Activated CD8-positive, alpha-beta memory T cell treated with anti-CD3 and anti-CD28 coated beads, Interleukin-2, amount 50 U/mL, for 24 hours (primary cell): ENCODE measurements around the gene DENND5A.
A peak's percentile ranks its signal among the peaks of the same experiment; 100 is the strongest.

Experiments used
- DNase-seq: peaks from one replicate; pipeline ENCODE4 v3.0.0-alpha.2; 2020; ENCODE audit errors: extremely low read depth

Gene DENND5A

DNA sequence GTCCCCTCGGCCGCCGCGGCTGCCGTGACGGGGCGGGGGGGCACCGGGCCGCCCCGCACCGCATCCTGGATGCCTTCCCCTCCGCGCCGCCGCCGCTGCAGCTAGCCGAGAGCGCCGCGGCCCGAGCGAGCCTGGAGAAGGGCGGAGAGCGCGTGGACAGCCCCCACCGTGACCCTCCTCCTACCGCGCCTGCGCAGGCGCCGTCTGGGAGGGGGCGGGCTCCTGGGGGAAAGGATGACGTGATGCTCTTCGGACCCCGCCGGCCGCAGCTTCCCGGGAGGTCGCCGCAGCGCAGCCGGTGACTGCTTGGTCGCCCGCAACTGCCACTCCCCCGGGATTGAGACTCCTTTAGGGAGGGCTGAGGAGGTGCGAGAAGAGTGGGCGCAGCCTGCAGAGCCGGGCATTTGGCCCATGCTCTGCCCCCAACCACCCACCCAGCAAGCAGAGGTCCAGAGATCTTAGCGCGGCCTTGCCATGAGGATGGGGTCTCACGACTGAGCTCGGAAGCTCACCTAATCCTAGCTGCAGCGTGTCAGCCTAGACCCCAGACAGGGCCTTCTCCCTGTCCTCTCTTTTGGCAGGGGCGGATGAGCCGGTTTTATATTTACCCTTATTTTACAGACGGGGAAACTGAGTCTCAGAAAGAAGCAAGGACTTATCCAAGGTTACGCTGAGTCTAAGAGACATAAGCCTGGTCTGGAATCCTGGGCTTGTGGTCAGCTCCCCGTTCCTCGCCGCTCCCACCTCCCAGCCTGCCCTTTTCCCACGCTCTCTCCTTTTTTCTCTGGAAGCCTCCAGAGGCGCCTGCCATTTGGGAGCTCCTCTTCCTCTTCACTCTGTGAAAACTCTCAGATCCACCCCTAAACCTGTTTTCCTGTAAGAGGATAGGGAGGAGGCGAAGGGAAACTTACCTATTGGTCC is at the start of gene DENND5A:
TSS of gene DENND5A (minus strand) at position 140 of the 921 bp plus-strand sequence. CDS start 281 bp downstream, outside the sequence.
- DNase-seq = no peak

DNA sequence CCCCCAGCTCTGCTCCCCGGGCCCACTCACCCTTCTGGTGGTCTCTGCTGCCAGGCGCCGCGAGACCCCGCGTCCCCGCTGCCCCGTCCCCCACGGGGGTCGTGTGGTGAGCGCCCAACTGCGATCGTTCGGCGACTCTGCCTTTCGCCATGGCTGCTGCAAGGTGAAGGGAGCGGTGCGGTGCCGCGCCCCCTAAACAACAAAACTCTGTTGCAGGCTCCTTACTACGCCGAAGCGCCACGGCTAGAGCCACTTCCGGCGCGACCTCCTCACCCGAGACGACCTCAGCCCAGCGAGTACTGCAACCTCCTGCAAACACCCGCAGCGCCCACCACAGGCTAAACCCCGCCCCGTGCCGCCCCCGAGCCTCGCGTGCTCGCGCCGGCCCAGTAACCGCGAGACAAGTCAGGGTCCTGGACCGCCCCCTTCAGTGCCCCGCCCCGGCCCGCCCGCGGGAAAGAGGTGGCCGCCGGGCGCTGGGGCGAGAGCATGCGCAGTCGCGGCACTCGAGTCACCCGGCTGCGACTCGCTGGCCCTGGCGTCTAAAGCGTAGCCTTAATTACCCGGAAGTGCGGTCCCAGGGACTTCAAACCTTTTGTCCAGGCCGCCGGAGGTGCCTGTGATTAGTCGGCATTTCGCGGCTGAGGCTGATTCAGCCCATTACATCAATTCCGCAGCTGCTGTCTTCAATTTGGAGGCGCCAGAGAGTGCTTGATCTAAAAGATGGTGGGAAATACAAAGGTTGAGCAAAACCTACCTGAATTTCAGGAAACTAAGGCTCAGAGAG is 49.3 kb upstream of the DENND5A start, which contains the start of gene TMEM41B:
TSS of gene TMEM41B (minus strand) at position 303 of the 787 bp plus-strand sequence. CDS start at position 151, 152 bp downstream.
- peak; percentile 98 for DNase-seq

DNA sequence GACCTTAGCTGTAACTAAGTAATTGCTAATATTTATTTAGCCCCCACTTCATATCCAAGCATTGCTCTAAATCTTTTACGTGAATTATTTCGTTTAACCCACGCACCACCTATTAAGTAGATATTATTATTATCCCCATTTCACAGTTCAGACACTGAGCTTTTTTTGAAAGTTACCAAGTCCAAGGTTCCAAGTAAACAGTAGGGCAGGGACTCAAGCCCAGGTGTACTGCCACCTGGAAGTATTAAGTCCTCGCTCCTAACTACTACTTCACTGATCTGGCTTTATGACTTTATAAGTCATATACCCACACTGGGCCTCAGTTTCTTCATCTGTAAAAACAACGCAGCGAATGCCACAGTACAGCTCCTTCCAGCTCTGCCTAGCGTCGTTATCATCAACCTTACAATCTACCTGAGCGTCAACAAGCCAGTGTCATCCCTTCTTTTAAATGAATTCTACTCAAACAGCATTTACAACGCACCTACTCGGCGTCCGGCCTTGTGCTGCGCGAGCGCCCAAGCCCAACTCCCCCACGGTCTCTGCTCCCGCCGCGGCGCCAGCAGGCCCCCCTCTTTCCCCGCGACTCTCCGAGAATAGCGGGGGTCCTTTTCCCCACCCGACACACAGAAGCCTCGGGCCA is 48.6 kb upstream of the DENND5A start:
- no peak for DNase-seq

DNA sequence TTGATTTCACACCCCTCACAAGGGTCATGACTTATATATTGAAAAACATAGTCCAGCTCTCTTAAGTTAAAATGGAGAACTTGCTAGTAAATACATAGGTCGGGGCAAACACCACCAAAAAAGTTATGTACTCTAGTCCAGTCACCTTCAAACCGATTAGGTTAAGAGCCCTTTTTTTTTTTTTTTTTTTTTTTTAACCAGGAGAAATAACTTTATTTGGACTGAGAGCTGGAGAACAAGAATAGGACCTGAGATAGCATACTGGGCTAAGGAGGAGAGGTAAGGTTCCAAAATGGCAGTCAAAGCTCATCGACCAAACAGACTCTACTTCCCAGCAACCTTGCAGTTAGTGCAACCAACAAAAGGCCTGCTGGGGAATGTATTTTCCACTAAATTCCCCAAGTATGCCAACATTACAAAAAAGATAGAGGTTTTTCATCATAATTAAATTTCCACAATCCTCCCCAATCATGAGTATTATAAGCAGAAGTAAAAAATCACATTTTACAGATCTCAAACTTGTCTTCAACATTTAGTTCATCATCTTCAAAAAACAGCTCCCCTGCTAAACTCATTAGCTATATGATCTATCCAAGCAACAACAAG is 45.4 kb upstream of the DENND5A start:
- DNase-seq = no peak

DNA sequence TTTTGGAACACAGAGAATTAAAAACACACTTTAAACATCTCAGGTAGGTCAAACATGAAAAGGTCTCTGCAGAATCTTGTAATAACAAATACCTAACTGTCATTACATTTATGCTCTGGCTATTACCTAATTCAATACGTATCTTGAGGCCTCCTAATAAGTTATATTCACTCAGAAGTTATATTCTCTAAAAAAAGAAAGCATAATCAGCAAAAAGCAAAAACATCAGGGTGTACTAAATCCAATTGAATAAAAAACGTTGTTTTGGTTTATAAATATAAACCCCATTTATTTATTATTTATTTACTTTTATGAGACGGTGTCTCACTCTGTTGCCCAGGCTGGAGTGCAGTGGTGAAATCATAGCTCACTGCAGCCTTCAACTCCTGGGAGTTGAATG is 39.0 kb upstream of the DENND5A start:
- DNase-seq = no peak

DNA sequence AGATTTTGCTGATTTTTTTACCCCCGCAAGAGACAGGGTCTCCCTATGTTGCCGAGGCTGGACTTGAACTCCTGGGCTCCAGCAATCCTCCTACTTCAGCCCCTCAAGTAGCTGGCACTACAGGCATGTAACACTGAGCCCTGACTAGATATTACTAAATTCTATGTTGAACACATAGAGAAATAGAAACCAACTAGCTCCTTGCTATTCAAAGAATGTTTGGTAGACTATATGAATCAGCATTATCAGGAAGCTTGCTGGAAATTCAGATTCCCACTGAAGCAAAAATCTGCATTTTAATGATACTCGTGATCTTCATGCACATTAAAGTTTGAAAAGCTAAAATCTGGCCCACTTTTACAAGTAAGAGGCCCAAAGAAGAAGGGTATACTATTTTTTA is 37.3 kb upstream of the DENND5A start:
- DNase-seq = no peak

DNA sequence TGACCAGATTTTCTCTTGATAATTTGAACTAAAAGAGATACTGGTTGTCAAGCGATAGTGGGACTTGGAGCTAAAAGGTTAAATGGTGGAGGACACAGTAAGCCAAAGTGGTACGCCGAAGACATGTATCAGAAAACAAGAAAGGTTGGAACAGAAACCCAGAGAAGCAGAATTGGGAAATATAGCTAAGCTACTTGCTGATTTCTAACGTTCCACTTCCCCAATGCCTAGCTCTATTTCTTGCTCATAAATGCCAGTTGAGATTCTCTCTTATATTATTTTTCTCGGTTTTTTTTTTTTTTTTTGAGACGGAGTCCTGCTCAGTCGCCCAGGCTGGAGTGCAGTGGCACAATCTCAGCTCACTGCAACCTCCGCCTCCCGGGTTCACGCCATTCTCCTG is 36.6 kb upstream of the DENND5A start:
- DNase-seq = no peak

DNA sequence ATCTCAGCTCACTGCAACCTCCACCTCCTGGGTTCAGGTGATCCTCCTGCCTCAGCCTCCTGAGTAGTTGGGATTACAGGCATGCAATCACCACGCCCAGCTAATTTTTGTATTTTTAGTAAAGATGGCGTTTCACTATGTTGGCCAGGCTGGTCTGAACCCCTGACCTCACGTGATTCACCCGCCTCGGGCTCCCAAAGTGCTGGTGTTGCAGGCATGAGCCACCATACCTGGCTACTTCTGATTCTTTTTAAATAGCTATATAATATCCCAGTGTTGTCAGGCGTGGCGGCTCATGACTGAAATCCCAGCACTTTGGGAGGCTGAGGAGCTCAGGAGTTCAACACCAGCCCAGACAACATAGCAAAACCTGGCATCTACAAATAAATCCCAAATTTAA is 28.5 kb upstream of the DENND5A start:
- DNase-seq = no peak

DNA sequence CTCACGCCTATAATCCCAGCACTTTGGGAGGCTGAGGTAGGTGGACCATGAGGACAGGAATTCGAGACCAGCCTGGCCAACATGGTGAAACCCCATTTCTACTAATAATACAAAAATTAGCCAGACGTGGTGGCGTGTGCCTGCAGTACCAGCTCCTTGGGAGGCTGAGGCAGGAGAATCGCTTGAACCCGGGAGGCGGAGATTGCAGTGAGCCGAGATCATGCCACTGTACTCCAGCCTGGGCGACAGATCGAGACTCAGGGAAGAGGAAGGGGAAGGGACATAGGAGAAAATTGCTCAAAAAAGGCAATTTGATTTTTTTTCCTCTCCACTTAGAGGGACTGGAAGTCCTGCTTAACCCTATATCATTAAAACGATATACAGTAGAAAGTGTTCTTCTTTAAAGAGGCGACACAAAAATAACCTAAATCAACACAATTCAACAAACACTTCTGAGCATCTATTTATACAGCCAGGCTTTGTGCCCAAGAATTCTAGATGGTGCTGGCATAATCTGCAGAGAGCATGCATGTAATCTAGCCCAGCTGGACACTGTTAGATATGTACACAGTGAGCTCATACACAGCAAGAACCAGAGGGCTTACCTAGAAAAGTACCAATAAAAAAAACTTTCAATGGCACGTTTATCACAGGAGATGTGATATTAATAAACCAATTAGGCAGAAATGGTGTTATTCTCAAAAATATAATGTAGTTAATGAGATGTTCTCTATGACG is 20.9 kb upstream of the DENND5A start:
- no peak for DNase-seq

DNA sequence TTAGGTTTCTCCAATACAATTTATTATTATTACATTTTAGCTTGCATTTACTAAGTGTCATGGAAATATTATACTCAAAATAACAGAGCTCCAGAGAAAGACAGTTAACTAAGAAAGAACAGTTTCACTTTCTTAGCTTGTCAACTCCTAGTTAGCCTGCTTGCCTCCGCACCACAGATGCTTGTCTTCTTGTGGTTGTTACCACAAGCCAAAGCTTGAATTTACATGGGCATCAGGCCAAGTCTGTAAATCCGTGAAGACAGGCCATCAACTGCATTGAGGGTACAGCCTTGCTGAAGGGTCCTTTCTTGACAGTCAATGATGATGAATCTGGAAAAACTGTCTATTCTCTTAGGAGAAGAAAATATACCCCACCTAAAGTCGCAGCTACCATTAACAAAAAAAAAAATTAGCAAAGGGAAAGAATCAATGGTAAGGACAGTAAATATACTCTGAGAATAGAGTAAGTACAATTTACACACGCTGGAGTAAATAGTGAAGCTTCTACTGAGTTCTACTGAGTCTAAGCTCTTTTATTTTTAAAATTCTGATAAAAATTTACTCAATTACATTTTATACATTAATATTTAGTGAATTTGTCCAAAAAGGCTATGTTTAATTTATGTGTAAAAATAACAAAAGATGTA is 15.6 kb upstream of the DENND5A start:
- peak; percentile 38 for DNase-seq

DNA sequence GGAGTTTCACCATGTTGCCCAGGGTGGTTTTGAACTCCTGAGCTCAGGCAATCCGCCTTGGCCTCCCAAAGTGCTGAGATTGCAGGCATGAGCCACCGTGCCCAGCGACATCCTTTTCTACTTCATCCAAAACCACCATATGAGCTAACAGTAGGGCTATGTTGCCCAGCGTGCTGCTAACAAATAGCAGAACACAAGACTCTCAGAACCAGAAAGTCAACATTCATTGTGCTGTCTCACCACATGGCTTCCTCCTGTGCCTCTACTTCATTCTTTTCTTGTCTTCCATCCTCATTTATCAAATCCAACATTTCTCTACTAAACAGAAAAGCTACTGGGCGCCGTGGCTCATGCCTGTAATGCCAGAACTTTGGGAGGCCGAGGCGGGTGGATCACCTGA is 12.0 kb upstream of the DENND5A start:
- no peak for DNase-seq

DNA sequence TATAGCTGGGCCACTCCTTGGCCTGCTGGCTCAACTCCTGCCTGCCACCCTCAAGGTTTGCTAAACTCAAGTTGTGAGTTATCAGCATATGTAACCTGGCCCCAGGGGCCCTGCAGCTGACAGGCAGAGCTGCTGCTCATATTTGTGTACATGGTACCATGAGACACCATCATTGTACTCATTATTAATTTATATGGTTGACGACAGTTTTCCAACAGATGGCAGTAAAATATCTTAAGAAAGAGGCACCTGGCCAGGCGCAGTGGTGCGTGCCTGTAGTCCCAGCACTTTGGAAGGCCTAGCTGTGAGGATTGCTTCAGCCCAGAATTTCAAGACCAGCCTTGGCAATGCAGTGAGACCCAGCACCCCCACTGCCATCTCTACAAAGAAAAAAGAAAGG is 11.4 kb upstream of the DENND5A start:
- no peak for DNase-seq

DNA sequence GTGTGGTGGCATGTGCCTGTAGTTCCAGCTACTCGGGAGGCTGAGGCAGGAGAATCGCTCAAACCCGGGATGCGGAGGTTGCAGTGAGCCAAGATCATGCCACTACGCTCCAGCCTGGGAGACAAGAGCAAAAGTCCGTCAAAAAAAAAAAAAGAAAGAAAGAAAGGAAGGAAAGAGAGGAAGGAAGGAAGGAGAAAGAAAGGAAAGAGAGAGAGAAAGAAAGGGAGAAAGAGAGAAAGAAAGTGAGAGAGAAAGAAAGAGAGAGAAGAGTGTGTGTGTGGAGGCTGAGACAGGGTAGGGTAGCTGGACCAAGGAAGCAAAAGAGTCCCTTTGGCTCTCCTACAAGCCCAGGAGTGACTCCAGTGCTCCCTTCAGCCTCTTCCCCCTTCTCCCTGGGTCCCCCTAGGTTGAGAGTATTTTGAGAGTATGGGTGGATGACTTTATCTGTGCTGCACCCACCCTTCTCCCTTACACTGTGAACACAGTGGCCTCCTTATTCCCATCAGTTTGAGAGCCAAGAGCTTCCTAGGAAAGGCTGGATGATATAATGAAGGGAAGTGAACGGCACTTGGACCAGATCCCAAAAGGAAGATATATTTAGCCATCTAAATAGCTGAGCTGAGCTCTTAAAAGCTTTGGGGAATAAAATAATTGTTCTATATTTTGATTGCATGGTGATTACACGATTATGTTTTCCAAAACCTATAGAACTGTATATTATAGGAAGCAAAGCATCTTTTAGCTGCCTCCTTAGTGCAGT is 9.5 kb upstream of the DENND5A start:
- no peak for DNase-seq

DNA sequence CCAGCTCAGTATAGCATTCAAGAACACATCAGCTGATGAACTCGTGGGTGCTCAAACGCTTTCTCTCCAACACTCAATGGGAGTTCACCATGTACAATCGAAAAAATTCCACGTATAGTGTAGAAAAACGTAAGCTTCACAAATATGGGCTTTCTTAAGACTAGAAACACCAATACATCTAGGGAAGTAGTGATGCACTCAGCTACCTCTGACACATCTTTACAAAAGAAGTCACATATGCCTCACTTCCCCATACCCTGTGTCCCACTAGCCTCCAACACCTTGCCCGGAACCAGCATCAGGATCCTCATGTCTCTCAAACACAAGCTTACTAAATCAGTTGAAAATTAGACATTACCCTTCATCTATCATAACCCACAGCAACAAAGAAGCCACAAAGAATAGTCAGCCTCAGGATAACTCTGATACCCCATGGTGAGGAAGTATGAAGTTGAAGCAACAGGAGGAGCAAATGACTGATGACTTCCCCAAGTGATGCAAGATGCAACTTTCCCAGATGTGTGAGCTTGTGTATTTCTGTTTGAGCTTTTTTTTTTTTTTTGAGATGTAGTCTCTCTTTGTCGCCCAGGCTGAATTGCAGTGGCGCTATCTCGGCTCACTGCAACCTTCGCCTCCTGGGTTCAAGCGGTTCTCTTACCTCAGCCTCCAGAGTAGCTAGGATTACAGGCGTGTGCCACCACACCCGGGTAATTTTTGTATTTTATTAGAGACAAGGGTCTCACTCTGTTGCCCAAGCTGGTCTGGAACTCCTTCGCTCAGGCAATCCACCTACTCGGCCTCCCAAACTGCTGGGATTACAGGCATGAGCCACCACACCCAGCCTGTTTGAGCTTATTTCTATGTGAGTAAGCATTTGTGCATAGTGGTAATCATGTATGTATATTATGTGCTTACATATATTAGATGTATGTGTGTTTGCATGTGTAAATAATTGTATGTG is 8.5 kb upstream of the DENND5A start:
- no peak for DNase-seq

DNA sequence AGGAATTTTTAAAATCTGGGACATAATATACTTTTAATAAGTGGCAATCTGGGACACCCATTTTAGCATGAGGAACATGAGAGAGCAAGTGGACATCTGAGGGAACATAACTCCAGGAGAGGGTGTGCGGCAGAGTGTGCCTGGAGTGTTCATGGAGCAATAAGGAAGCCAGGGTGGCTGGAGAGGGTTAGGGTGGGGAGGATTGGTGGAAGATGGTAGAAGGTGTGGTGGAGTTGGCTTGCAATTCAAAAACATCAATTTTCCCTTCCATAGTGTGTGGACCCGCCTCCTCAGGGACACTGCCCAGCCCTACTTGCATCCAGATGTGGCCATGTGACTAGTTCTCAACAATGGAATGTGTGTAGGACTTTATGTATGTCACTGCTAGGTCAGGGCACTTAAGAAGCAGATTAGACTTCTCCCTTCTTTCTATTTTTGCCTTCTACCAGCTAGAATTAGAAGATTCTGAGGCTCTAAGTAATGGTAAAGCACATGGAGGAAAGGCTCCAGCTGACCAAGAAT is 4.4 kb upstream of the DENND5A start:
- DNase-seq = no peak

DNA sequence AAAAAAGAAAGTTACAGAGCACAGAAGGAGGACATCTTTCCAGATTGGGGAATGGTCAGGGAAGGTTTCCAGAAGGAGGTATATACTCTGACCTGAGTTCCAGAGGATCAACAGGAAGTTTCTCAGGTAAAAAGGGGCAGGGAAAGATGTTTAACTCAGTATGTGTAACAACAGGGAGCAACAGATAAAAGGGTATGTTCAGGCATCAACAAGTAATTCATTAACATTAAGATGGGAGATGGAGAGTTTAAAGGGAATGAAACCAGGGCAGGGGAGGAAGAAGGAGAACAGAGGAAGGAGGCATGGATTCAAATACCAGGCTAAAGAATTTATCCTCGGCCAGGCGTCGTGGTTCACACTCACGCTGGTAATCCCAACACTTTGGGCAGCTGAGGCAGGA is 2.5 kb upstream of the DENND5A start:
- no peak for DNase-seq

DNA sequence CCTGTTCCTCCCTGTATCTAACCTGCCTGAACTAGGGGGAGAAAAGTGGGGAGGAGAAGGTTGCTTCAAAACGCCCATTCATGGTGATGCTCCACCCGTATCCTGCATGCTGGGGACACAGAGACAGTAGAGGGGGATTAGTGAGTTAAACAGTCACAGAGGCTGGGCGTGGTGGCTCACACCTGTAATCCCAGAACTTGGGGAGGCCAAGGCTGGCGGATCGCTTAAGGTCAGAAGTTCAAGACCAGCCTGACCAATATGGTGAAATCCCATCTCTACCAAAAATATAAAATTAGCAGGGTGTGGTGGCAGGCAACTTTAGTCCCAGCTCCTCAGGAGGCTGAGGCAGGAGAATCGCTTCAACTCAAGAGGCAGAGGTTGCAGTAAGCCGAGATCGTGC is 1.8 kb upstream of the DENND5A start:
- no peak for DNase-seq

DNA sequence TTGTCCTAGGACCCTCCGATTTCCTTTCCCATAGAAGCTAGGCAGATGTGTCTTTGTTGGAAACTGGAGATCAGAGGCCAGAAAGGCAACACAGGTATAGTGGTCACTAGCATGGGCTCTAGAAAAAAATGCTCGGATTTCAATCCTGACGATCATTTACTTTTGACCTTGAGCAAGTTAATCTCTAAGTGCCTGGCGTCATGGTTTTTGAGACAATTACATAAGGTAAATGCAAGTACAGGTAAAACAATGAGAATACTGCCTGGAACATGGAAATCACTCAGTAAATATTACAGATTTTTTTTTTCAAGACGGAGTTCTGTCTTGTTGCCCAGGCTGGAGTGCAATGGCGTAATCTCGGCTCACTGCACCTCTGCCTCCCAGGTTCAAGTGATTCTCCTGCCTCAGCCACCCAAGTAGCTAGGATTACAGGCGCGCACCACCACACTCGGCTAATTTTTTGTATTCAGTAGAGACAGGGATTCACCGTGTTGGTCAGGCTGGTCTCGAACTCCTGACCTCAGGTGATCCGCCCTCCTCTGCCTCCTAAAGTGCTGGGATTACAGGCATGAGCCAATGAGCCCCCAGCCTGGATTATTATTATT is 1.1 kb upstream of the DENND5A start:
- DNase-seq = no peak
